HepG2 (cell line): ENCODE data around the gene UNC119B. TPM values are rescaled to one million over a fixed set of nuclear protein-coding genes. Genes with fewer than 3 reads are reported as not detected.

ENCODE experiments used
- ATRX ChIP-seq: sonication (generic); formaldehyde crosslinking; IDR thresholded peaks from 2 replicates; pipeline ENCODE4 v1.4.0; 2020; ENCODE audit warnings: missing genetic modification reagents, borderline replicate concordance
- CEBPG ChIP-seq: IDR thresholded peaks from 2 replicates; pipeline ENCODE4 v1.6.1; 2016
- CHD2 ChIP-seq: IDR thresholded peaks from 2 replicates; pipeline ENCODE4 v1.6.1; 2011; ENCODE audit warnings: low read depth, low read length, improper control_type of control experiment
- HDAC2 ChIP-seq: sonication (generic); formaldehyde crosslinking; IDR thresholded peaks from 2 replicates; pipeline ENCODE4 v1.4.0; 2020; ENCODE audit warnings: missing genetic modification reagents
- HMG20B ChIP-seq: conservative IDR thresholded peaks from 2 replicates; pipeline ENCODE4 v1.6.1; 2016; ENCODE audit warnings: missing genetic modification reagents, missing compliant biosample characterization
- IKZF1 ChIP-seq: fragments of 450-650 bp; IDR thresholded peaks from 2 replicates; pipeline ENCODE4 v1.7.1; 2016
- MTA3 ChIP-seq: sonication (generic); formaldehyde crosslinking; IDR thresholded peaks from 2 replicates; pipeline ENCODE4 v1.4.0; 2020; ENCODE audit warnings: missing genetic modification reagents
- PTBP1 ChIP-seq: fragments of 200-400 bp; formaldehyde crosslinking; IDR thresholded peaks from 2 replicates; pipeline ENCODE4 v1.6.1; 2018; ENCODE audit warnings: low read length, low read depth; ENCODE audit not compliant: poor library complexity, severe bottlenecking
- SIX1 ChIP-seq: sonication (generic); formaldehyde crosslinking; IDR thresholded peaks from 2 replicates; pipeline ENCODE4 v1.4.0; 2020; ENCODE audit warnings: missing genetic modification reagents, borderline replicate concordance
- TGIF2 ChIP-seq: IDR thresholded peaks from 2 replicates; pipeline ENCODE4 v1.6.1; 2016; ENCODE audit warnings: control low read depth, missing compliant biosample characterization
- ZBTB38 ChIP-seq: sonication (generic); formaldehyde crosslinking; IDR thresholded peaks from 2 replicates; pipeline ENCODE4 v1.5.1; 2020; ENCODE audit warnings: mild to moderate bottlenecking, missing genetic modification reagents
- ZNF260 ChIP-seq: sonication (generic); formaldehyde crosslinking; IDR thresholded peaks from 2 replicates; pipeline ENCODE4 v1.4.0; 2020; ENCODE audit warnings: missing genetic modification reagents, low read depth, mild to moderate bottlenecking, borderline replicate concordance
- ZNF546 ChIP-seq: sonication (generic); formaldehyde crosslinking; conservative IDR thresholded peaks from 2 replicates; pipeline ENCODE4 v1.8.1; 2023; ENCODE audit warnings: mild to moderate bottlenecking, missing genetic modification reagents
- ZNF577 ChIP-seq: sonication (generic); formaldehyde crosslinking; IDR thresholded peaks from 2 replicates; pipeline ENCODE4 v1.4.0; 2020; ENCODE audit warnings: mild to moderate bottlenecking, low read depth, missing genetic modification reagents, borderline replicate concordance
- ZNF749 ChIP-seq: sonication (generic); formaldehyde crosslinking; IDR thresholded peaks from 2 replicates; pipeline ENCODE4 v1.8.0; 2022; ENCODE audit warnings: mild to moderate bottlenecking, missing genetic modification reagents, moderate library complexity, borderline replicate concordance
- polyA plus RNA-seq, 8 experiments: library from polyadenylated mRNA; depleted of rRNA in 3 of 8; stranded (reverse) in 7 of 8; unstranded in 1 of 8; fragments of >200 nt; fragmentation: Illumina TruSeq in 4 of 8; extraction: Trizol in 4 of 8; gene quantifications; 2 replicates each; pipeline versions ENCODE4 v1.2.1 to v1.2.3, GENCODE V29; 2011 to 2016; ENCODE audit warnings: low read depth in 4 of 8, missing spikeins in 1 of 8, mixed read lengths in 1 of 8; ENCODE audit not compliant: insufficient read depth in 1 of 8
- total RNA-seq, 5 experiments: library from RNA; depleted of rRNA; stranded (reverse); fragments of >200 nt; fragmentation: Illumina TruSeq; extraction: Trizol; gene quantifications; 2 replicates each; pipeline ENCODE4 v1.2.3, GENCODE V29; 2016; ENCODE audit warnings: low read depth in 1 of 5
- TF ChIP-seq, protein P1 (sequence below): sonication (generic); formaldehyde crosslinking; IDR thresholded peaks from 2 replicates; pipeline ENCODE4 v1.5.1; 2020; ENCODE audit warnings: missing genetic modification reagents, mild to moderate bottlenecking, borderline replicate concordance
- TF ChIP-seq, protein P2 (sequence below), 2 experiments: sonication (generic) in 1 of 2; formaldehyde crosslinking in 1 of 2; IDR thresholded peaks; 2 replicates each; pipeline versions ENCODE4 v1.4.0 to v1.6.1; 2016 to 2020; ENCODE audit warnings: borderline replicate concordance in 1 of 2, low read depth in 1 of 2, mild to moderate bottlenecking in 1 of 2, missing genetic modification reagents in 1 of 2
- TF ChIP-seq, protein P3 (sequence below): sonication (generic); formaldehyde crosslinking; IDR thresholded peaks from 2 replicates; pipeline ENCODE4 v1.4.0; 2020; ENCODE audit warnings: mild to moderate bottlenecking, missing genetic modification reagents
- TF ChIP-seq, protein P4 (sequence below): sonication (generic); formaldehyde crosslinking; conservative IDR thresholded peaks from 2 replicates; pipeline ENCODE4 v1.4.0; 2020; ENCODE audit warnings: missing genetic modification reagents
- TF ChIP-seq, protein P5 (sequence below): sonication (generic); formaldehyde crosslinking; IDR thresholded peaks from 2 replicates; pipeline ENCODE4 v1.4.0; 2020; ENCODE audit warnings: missing genetic modification reagents; ENCODE audit errors: not compliant biosample characterization

The UNC119B gene
- total and polyA plus RNA-seq, 2 of the 13 experiments (the other 11 are each of a cell fraction or from before 2014, with no cell fraction given) = 19.6 to 19.7 TPM

DNA sequence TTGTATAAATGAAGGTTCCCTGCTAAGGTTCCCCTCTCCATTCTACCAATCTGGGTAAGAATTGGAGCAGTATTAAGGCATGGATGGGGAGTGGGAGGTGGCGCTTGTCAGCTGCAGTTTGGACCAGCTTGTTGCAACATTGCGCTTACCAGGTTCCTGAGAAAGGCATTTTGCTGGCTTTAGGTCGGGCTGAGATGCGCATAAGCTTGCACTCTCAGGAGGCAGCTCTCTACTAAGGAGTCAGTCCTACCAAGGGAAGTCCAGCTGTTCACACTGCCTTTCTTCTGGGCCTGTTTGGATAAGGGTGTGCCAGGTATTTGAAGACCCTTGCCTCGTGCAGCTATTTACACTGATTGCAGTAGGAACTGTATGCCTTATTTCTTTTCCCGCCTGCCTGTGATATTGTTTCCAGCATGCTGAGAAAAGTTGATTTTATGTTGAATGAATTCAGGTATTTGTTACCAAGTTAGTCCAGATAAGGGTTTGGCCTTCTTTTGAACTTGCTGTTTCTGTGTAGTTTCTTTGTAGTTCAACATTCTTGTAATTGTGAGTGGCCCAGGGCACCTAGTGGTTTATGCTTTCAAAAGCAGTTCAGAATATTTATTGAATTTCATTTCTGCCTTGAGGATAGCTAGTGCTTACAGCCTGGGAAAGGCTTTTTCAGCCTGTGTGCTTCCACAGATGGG, 20.7 kb upstream of the UNC119B start (continued):
- no peak for TF ChIP-seq ZNF260
- TF ChIP-seq PTBP1 = no peak
- TF ChIP-seq HMG20B = no peak
- TF ChIP-seq, protein P1, sequence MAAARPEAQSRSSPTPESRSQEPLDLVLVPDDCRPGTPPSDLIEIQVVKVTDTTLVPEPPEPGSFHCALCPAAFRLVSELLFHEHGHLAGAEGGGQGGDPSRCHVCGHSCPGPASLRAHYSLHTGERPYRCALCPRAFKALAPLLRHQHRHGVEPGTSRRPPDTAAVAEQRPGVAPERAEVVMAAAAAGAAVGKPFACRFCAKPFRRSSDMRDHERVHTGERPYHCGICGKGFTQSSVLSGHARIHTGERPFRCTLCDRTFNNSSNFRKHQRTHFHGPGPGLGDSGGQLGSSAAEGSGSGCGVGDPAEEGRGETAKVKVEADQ (CRISPR knock-in tag) = no peak
- TF ChIP-seq ZNF546 = no peak
- no peak for TF ChIP-seq ATRX (CRISPR knock-in tag)
- TF ChIP-seq ZNF749 (CRISPR knock-in tag) = no peak
- TF ChIP-seq ZBTB38 (CRISPR knock-in tag) = 0 out of 2 replicates have a peak, but pooled peaks have one; percentile 31
- TF ChIP-seq, protein P2, sequence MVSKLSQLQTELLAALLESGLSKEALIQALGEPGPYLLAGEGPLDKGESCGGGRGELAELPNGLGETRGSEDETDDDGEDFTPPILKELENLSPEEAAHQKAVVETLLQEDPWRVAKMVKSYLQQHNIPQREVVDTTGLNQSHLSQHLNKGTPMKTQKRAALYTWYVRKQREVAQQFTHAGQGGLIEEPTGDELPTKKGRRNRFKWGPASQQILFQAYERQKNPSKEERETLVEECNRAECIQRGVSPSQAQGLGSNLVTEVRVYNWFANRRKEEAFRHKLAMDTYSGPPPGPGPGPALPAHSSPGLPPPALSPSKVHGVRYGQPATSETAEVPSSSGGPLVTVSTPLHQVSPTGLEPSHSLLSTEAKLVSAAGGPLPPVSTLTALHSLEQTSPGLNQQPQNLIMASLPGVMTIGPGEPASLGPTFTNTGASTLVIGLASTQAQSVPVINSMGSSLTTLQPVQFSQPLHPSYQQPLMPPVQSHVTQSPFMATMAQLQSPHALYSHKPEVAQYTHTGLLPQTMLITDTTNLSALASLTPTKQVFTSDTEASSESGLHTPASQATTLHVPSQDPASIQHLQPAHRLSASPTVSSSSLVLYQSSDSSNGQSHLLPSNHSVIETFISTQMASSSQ (IDR thresholded peaks at IDR 0.05; ENCODE audit: low read depth) = no peak
- TF ChIP-seq, protein P2 (CRISPR knock-in tag; IDR thresholded peaks at IDR 0.05; ENCODE audit: borderline replicate concordance) = 0 out of 2 replicates have a peak, but pooled peaks have one; percentile 18
- peak; percentile 5; the same call in 1 of the 2 replicates for TF ChIP-seq HDAC2 (CRISPR knock-in tag)
- TF ChIP-seq, protein P3, sequence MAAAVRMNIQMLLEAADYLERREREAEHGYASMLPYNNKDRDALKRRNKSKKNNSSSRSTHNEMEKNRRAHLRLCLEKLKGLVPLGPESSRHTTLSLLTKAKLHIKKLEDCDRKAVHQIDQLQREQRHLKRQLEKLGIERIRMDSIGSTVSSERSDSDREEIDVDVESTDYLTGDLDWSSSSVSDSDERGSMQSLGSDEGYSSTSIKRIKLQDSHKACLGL (CRISPR knock-in tag) = no peak
- TF ChIP-seq, protein P4, sequence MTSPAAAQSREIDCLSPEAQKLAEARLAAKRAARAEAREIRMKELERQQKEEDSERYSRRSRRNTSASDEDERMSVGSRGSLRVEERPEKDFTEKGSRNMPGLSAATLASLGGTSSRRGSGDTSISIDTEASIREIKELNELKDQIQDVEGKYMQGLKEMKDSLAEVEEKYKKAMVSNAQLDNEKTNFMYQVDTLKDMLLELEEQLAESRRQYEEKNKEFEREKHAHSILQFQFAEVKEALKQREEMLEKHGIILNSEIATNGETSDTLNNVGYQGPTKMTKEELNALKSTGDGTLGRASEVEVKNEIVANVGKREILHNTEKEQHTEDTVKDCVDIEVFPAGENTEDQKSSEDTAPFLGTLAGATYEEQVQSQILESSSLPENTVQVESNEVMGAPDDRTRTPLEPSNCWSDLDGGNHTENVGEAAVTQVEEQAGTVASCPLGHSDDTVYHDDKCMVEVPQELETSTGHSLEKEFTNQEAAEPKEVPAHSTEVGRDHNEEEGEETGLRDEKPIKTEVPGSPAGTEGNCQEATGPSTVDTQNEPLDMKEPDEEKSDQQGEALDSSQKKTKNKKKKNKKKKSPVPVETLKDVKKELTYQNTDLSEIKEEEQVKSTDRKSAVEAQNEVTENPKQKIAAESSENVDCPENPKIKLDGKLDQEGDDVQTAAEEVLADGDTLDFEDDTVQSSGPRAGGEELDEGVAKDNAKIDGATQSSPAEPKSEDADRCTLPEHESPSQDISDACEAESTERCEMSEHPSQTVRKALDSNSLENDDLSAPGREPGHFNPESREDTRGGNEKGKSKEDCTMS (CRISPR knock-in tag) = no peak
- no peak for TF ChIP-seq CHD2
- no peak for TF ChIP-seq SIX1 (CRISPR knock-in tag)
- TF ChIP-seq, protein P5, sequence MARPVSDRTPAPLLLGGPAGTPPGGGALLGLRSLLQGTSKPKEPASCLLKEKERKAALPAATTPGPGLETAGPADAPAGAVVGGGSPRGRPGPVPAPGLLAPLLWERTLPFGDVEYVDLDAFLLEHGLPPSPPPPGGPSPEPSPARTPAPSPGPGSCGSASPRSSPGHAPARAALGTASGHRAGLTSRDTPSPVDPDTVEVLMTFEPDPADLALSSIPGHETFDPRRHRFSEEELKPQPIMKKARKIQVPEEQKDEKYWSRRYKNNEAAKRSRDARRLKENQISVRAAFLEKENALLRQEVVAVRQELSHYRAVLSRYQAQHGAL = no peak
- no peak for TF ChIP-seq TGIF2 (CRISPR knock-in tag)
- TF ChIP-seq IKZF1 = no peak
- peak; percentile 14; the same call in 1 of the 2 replicates for TF ChIP-seq CEBPG (CRISPR knock-in tag)
- TF ChIP-seq MTA3 = no peak
- no peak for TF ChIP-seq ZNF577 (CRISPR knock-in tag)
